ENCODE data around the gene DNAH8.

Gene DNAH8

GRCh38 chr6:38687549-38687948 is 27.6 kb upstream of the DNAH8 start:
- Histone ChIP-seq H4K8ac (ENCODE audit: low read depth, low read length) (no peak overlapping the region), H3K79me2 (ENCODE audit: control insufficient read depth, insufficient read depth, low read length, poor library complexity) (no peaks in the 10 kb centered on the region), H3K4me1 (ENCODE audit: control insufficient read depth in 1 of 2, insufficient read depth in 2 of 2, low read length in 2 of 2) (no peaks in the 10 kb centered on the region), H3K27me3 (ENCODE audit: insufficient read depth, low read length) (no peaks in the 10 kb centered on the region), H4K91ac (ENCODE audit: low read depth, low read length) (no peak overlapping the region), H3K4me3 (ENCODE audit: low read depth, low read length) (no peak overlapping the region), H2AK5ac (ENCODE audit: low read length) (no peak overlapping the region), H3K4me2 (ENCODE audit: low read length) (no peak overlapping the region), H3K27ac (ENCODE audit: low read depth, low read length) (no peak overlapping the region), H2AFZ (ENCODE audit: insufficient read depth, low read length, poor library complexity) (no peak overlapping the region), H2BK12ac (ENCODE audit: low read length) (no peak overlapping the region), H4K12ac (ENCODE audit: low read depth, low read length) (no peak overlapping the region), H2BK120ac (ENCODE audit: insufficient read depth, low read length, poor library complexity) (no peak overlapping the region), H3K9me3 (ENCODE audit: insufficient read depth, low read depth, low read length) (no peaks in the 10 kb centered on the region), H3K14ac (ENCODE audit: low read length) (no peak overlapping the region), H3K4ac (ENCODE audit: low read depth, low read length) (no peak overlapping the region), H3K9ac (ENCODE audit: low read length) (no peak overlapping the region), H3K23ac (ENCODE audit: low read length) (no peak overlapping the region), H2BK5ac (ENCODE audit: low read depth, low read length, poor library complexity) (no peak overlapping the region), H3K18ac (ENCODE audit: low read length) (no peak overlapping the region), H3K36me3 (ENCODE audit: control insufficient read depth in 1 of 2, insufficient read depth in 2 of 2, low read length in 2 of 2) (peaks cover 4% of the 10 kb centered on the region in 2 experiments), H3K79me1 (ENCODE audit: low read length) (no peaks in the 10 kb centered on the region)
- WGBS (ENCODE audit: extremely low coverage, insufficient coverage, insufficient read length), result no CpG with 5 or more reads among the region's 1 CpG
- no peak for DNase-seq

- Histone ChIP-seq H3K4me1 (ENCODE audit: control insufficient read depth in 1 of 2, insufficient read depth in 2 of 2, low read length in 2 of 2) (no peaks in the 10 kb centered on the region), H3K27ac (ENCODE audit: low read depth, low read length) (no peak overlapping the region), H3K4me3 (ENCODE audit: low read depth, low read length) (no peak overlapping the region), H2AK5ac (ENCODE audit: low read length) (no peak overlapping the region), H2BK5ac (ENCODE audit: low read depth, low read length, poor library complexity) (no peak overlapping the region), H4K8ac (ENCODE audit: low read depth, low read length) (no peak overlapping the region), H3K18ac (ENCODE audit: low read length) (no peak overlapping the region), H3K79me1 (ENCODE audit: low read length) (no peaks in the 10 kb centered on the region), H3K27me3 (ENCODE audit: insufficient read depth, low read length) (no peaks in the 10 kb centered on the region), H3K9me3 (ENCODE audit: insufficient read depth, low read depth, low read length) (no peaks in the 10 kb centered on the region), H3K9ac (ENCODE audit: low read length) (no peak overlapping the region), H2BK12ac (ENCODE audit: low read length) (no peak overlapping the region), H4K12ac (ENCODE audit: low read depth, low read length) (no peak overlapping the region), H3K4me2 (ENCODE audit: low read length) (no peak overlapping the region), H4K91ac (ENCODE audit: low read depth, low read length) (no peak overlapping the region), H3K14ac (ENCODE audit: low read length) (no peak overlapping the region), H3K23ac (ENCODE audit: low read length) (no peak overlapping the region), H3K4ac (ENCODE audit: low read depth, low read length) (no peak overlapping the region), H2BK120ac (ENCODE audit: insufficient read depth, low read length, poor library complexity) (no peak overlapping the region), H3K36me3 (ENCODE audit: control insufficient read depth in 1 of 2, insufficient read depth in 2 of 2, low read length in 2 of 2) (peaks cover 2 to 4% of the 10 kb centered on the region in 2 experiments), H3K79me2 (ENCODE audit: control insufficient read depth, insufficient read depth, low read length, poor library complexity) (no peaks in the 10 kb centered on the region), H2AFZ (ENCODE audit: insufficient read depth, low read length, poor library complexity) (no peak overlapping the region)
- no CpG with 5 or more reads among the region's 6 CpGs for WGBS (ENCODE audit: extremely low coverage, insufficient coverage, insufficient read length)
- DNase-seq, result no peak
These were observed 26.5 kb upstream of the DNAH8 start for GRCh38 chr6:38688579-38689087.

GRCh38 chr6:38695227-38695900 is 19.7 kb upstream of the DNAH8 start:
- no peaks in the 10 kb centered on the region for H3K27me3 ChIP-seq (ENCODE audit: insufficient read depth, low read length)
- no peak overlapping the region for H3K4me2 ChIP-seq (ENCODE audit: low read length)
- H4K8ac ChIP-seq (ENCODE audit: low read depth, low read length), result no peak overlapping the region
- no peak overlapping the region for H2AK5ac ChIP-seq (ENCODE audit: low read length)
- H3K36me3 ChIP-seq (ENCODE audit: control insufficient read depth in 1 of 2, insufficient read depth in 2 of 2, low read length in 2 of 2), result peaks cover 2% of the 10 kb centered on the region in 2 experiments
- H3K27ac ChIP-seq (ENCODE audit: low read depth, low read length), result no peak overlapping the region
- H4K12ac ChIP-seq (ENCODE audit: low read depth, low read length), result no peak overlapping the region
- no peak for DNase-seq
- H3K4ac ChIP-seq (ENCODE audit: low read depth, low read length), result no peak overlapping the region
- H3K79me1 ChIP-seq (ENCODE audit: low read length), result no peaks in the 10 kb centered on the region
- no peak overlapping the region for H2BK5ac ChIP-seq (ENCODE audit: low read depth, low read length, poor library complexity)
- H2AFZ ChIP-seq (ENCODE audit: insufficient read depth, low read length, poor library complexity), result no peak overlapping the region
- no peak overlapping the region for H2BK120ac ChIP-seq (ENCODE audit: insufficient read depth, low read length, poor library complexity)
- H3K4me1 ChIP-seq (ENCODE audit: control insufficient read depth in 1 of 2, insufficient read depth in 2 of 2, low read length in 2 of 2), result no peaks in the 10 kb centered on the region
- H3K18ac ChIP-seq (ENCODE audit: low read length), result no peak overlapping the region
- H4K91ac ChIP-seq (ENCODE audit: low read depth, low read length), result no peak overlapping the region
- H3K23ac ChIP-seq (ENCODE audit: low read length), result no peak overlapping the region
- no peaks in the 10 kb centered on the region for H3K79me2 ChIP-seq (ENCODE audit: control insufficient read depth, insufficient read depth, low read length, poor library complexity)
- no peaks in the 10 kb centered on the region for H3K9me3 ChIP-seq (ENCODE audit: insufficient read depth, low read depth, low read length)
- H3K14ac ChIP-seq (ENCODE audit: low read length), result no peak overlapping the region
- no peak overlapping the region for H2BK12ac ChIP-seq (ENCODE audit: low read length)
- H3K4me3 ChIP-seq (ENCODE audit: low read depth, low read length), result no peak overlapping the region
- H3K9ac ChIP-seq (ENCODE audit: low read length), result no peak overlapping the region
- no CpG with 5 or more reads among the region's 2 CpGs for WGBS (ENCODE audit: extremely low coverage, insufficient coverage, insufficient read length)

GRCh38 chr6:38695933-38696332 is 19.2 kb upstream of the DNAH8 start:
- Histone ChIP-seq H2BK12ac (ENCODE audit: low read length) (no peak overlapping the region), H3K4ac (ENCODE audit: low read depth, low read length) (no peak overlapping the region), H3K4me1 (ENCODE audit: control insufficient read depth in 1 of 2, insufficient read depth in 2 of 2, low read length in 2 of 2) (no peaks in the 10 kb centered on the region), H2BK5ac (ENCODE audit: low read depth, low read length, poor library complexity) (no peak overlapping the region), H3K79me1 (ENCODE audit: low read length) (no peaks in the 10 kb centered on the region), H3K27ac (ENCODE audit: low read depth, low read length) (no peak overlapping the region), H4K12ac (ENCODE audit: low read depth, low read length) (no peak overlapping the region), H4K8ac (ENCODE audit: low read depth, low read length) (no peak overlapping the region), H3K27me3 (ENCODE audit: insufficient read depth, low read length) (no peaks in the 10 kb centered on the region), H3K23ac (ENCODE audit: low read length) (no peak overlapping the region), H2AFZ (ENCODE audit: insufficient read depth, low read length, poor library complexity) (no peak overlapping the region), H3K4me2 (ENCODE audit: low read length) (no peak overlapping the region), H3K4me3 (ENCODE audit: low read depth, low read length) (no peak overlapping the region), H2AK5ac (ENCODE audit: low read length) (no peak overlapping the region), H3K9ac (ENCODE audit: low read length) (no peak overlapping the region), H3K14ac (ENCODE audit: low read length) (no peak overlapping the region), H3K9me3 (ENCODE audit: insufficient read depth, low read depth, low read length) (no peaks in the 10 kb centered on the region), H4K91ac (ENCODE audit: low read depth, low read length) (no peak overlapping the region), H3K79me2 (ENCODE audit: control insufficient read depth, insufficient read depth, low read length, poor library complexity) (no peaks in the 10 kb centered on the region), H2BK120ac (ENCODE audit: insufficient read depth, low read length, poor library complexity) (no peak overlapping the region), H3K18ac (ENCODE audit: low read length) (no peak overlapping the region), H3K36me3 (ENCODE audit: control insufficient read depth in 1 of 2, insufficient read depth in 2 of 2, low read length in 2 of 2) (peaks cover 2 to 3% of the 10 kb centered on the region in 2 experiments)
- no peak for DNase-seq
- WGBS (ENCODE audit: extremely low coverage, insufficient coverage, insufficient read length), result no CpG with 5 or more reads among the region's 1 CpG

Data from trophoblast cell (in vitro differentiated cells and primary cell).